Uterus (tissue), 4 donors: Measurements from ENCODE around the gene DNAH12. TPM values are rescaled to one million over a fixed set of nuclear protein-coding genes. Genes with fewer than 3 reads are reported as not detected.

Experiments
- DNase-seq, 2 donors: peaks; one replicate each; pipeline ENCODE4 v3.0.0-alpha.2; 2019 to 2020
- H3K27ac ChIP-seq, 2 donors: fragments of 200-600 bp; sonication (generic); 1 replicate in 1 of 2; 2 replicates in 1 of 2; pipeline ENCODE4 v1.5.1; 2016 to 2018
- H3K27me3 ChIP-seq, 2 donors: fragments of 200-600 bp; sonication (generic); one replicate each; pipeline ENCODE4 v1.5.1; 2018 to 2019; ENCODE audit warnings: control low read depth in 1 of 2
- H3K36me3 ChIP-seq, 2 donors: fragments of 200-600 bp; sonication (generic); one replicate each; pipeline ENCODE4 v1.5.1; 2019; ENCODE audit warnings: control low read depth in 1 of 2
- H3K4me1 ChIP-seq, 2 donors: fragments of 200-600 bp; sonication (generic); one replicate each; pipeline ENCODE4 v1.5.1; 2018 to 2019; ENCODE audit warnings: control low read depth in 1 of 2
- H3K4me3 ChIP-seq, 2 donors: fragments of 200-600 bp; sonication (generic); 1 replicate in 1 of 2; 2 replicates in 1 of 2; pipeline ENCODE4 v1.5.1; 2018 to 2019; ENCODE audit warnings: mild to moderate bottlenecking in 1 of 2
- H3K9me3 ChIP-seq, 2 donors: fragments of 200-600 bp; sonication (generic); one replicate each; pipeline ENCODE4 v1.5.1; 2019; ENCODE audit warnings: control low read depth in 1 of 2
- POLR2A ChIP-seq, 2 donors: fragments of 450-650 bp; IDR thresholded peaks; one replicate each; pipeline ENCODE4 v1.6.1; 2016; ENCODE audit warnings: antibody characterized with exemption in 2 of 2, mild to moderate bottlenecking in 1 of 2, moderate library complexity in 1 of 2
- intact Hi-C: fragments of 100-400 bp; cut with DNase I; formaldehyde crosslinking; loops from one replicate; pipeline ENCODE4 v1.15.1; 2023; ENCODE audit warnings: low total_unique reads
- small RNA-seq: library from RNA; depleted of rRNA; stranded (forward); fragments of <200 nt; gene quantifications from one replicate; pipeline ENCODE3, GENCODE V24; 2016
- total RNA-seq, 4 donors: library from RNA; depleted of rRNA in 3 of 4; stranded (reverse); fragments of >200 nt in 3 of 4; gene quantifications; one replicate each; pipeline versions ENCODE4 v1.1.0 to v1.2.4, GENCODE V29; 2014 to 2023
- TF ChIP-seq, protein P1 (sequence below), 4 experiments: fragments of 200-600 bp in 2 of 4; fragments of 450-650 bp in 2 of 4; sonication (generic) in 2 of 4; IDR thresholded peaks; one replicate each; pipeline ENCODE4 v1.5.1; 2016 to 2019; ENCODE audit warnings: antibody characterized with exemption in 4 of 4, mild to moderate bottlenecking in 2 of 4, moderate library complexity in 1 of 4
- donor health status: DM: yes; HTN: yes; CAD: no.

The DNAH12 gene
- total RNA-seq, 4 donors from 2014 or later = 0.30 to 4.4 (median 0.77) TPM; not detected in 1

DNA sequence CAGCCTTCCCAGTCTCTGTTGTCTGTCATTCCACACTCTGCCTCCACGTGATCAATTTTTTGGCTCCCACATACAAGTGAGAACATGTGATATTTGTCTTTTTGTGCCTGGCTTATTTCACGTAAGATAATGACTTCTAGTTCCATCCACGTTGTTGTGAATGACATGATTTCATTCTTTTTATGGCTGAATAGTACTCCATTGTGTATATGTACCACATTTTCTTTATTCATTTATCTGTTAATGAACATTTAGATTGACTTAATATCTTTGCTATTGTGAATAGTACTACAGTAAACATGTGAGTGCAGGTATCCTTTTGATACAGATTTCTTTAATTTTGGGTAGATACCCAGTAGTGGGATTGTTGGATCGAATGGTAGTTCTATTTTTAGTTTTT is 283.0 kb downstream of the DNAH12 start:
- Histone ChIP-seq H3K27me3 (no peaks in the 10 kb centered on the region), H3K27ac (no peak overlapping the region), H3K9me3 (no peaks in the 10 kb centered on the region), H3K4me1 (no peaks in the 10 kb centered on the region), H3K4me3 (no peak overlapping the region), H3K36me3 (no peaks in the 10 kb centered on the region)
- intact Hi-C loops = no loop called here
- TF ChIP-seq, protein P1, sequence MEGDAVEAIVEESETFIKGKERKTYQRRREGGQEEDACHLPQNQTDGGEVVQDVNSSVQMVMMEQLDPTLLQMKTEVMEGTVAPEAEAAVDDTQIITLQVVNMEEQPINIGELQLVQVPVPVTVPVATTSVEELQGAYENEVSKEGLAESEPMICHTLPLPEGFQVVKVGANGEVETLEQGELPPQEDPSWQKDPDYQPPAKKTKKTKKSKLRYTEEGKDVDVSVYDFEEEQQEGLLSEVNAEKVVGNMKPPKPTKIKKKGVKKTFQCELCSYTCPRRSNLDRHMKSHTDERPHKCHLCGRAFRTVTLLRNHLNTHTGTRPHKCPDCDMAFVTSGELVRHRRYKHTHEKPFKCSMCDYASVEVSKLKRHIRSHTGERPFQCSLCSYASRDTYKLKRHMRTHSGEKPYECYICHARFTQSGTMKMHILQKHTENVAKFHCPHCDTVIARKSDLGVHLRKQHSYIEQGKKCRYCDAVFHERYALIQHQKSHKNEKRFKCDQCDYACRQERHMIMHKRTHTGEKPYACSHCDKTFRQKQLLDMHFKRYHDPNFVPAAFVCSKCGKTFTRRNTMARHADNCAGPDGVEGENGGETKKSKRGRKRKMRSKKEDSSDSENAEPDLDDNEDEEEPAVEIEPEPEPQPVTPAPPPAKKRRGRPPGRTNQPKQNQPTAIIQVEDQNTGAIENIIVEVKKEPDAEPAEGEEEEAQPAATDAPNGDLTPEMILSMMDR (IDR thresholded peaks at IDR 0.05) = no peak
- no peak for TF ChIP-seq POLR2A (IDR thresholded peaks at IDR 0.05)
- DNase-seq = no peak

GRCh38 chr3:57257678-57258077 is 286.5 kb downstream of the DNAH12 start:
- no peak for TF ChIP-seq POLR2A (IDR thresholded peaks at IDR 0.05)
- TF ChIP-seq, protein P1 (IDR thresholded peaks at IDR 0.05) = no peak
- no peak overlapping the region for H3K27ac ChIP-seq
- H3K4me1 ChIP-seq = no peaks in the 10 kb centered on the region
- H3K4me3 ChIP-seq = no peak overlapping the region
- DNase-seq = no peak
- intact Hi-C loops = no loop called here
- no peaks in the 10 kb centered on the region for H3K36me3 ChIP-seq
- H3K27me3 ChIP-seq = no peaks in the 10 kb centered on the region
- H3K9me3 ChIP-seq = no peaks in the 10 kb centered on the region

GRCh38 chr3:57256844-57257243 is 287.3 kb downstream of the DNAH12 start:
- Histone ChIP-seq H3K4me3 (no peak overlapping the region), H3K9me3 (no peaks in the 10 kb centered on the region), H3K4me1 (no peaks in the 10 kb centered on the region), H3K36me3 (no peaks in the 10 kb centered on the region), H3K27me3 (no peaks in the 10 kb centered on the region), H3K27ac (no peak overlapping the region)
- intact Hi-C loops = no loop called here
- DNase-seq = no peak
- TF ChIP-seq, protein P1 (IDR thresholded peaks at IDR 0.05) = no peak
- no peak for TF ChIP-seq POLR2A (IDR thresholded peaks at IDR 0.05)

- Histone ChIP-seq H3K4me3 (no peak overlapping the region), H3K4me1 (no peaks in the 10 kb centered on the region), H3K36me3 (no peaks in the 10 kb centered on the region), H3K27me3 (no peaks in the 10 kb centered on the region), H3K27ac (no peak overlapping the region), H3K9me3 (no peaks in the 10 kb centered on the region)
- TF ChIP-seq, protein P1 (IDR thresholded peaks at IDR 0.05) = no peak
- TF ChIP-seq POLR2A (IDR thresholded peaks at IDR 0.05) = no peak
- intact Hi-C loops = no loop called here
- no peak for DNase-seq
Measured at GRCh38 chr3:57252404-57252803, 291.7 kb downstream of the DNAH12 start.

DNA sequence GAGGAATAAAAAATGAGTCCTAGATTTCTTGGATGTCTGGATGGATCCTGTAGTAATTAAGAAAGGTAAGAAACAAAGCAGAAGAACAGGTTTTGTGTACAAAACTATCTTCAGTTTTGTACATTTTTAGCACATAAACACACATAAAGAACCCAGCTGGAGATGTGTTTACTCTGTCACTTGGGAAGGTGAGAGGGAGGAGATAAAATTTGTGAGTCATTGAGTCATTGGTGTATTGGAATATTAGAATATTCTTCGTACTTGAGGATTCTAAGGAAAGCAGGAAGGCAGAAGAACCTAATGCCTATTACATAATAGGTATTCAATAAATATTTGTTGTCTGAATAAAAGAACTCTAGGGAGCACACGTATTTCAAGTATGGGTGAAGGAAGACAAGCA is 299.2 kb downstream of the DNAH12 start:
- Histone ChIP-seq H3K27me3 (no peaks in the 10 kb centered on the region), H3K4me1 (no peaks in the 10 kb centered on the region), H3K27ac (no peak overlapping the region), H3K36me3 (no peaks in the 10 kb centered on the region), H3K4me3 (no peak overlapping the region), H3K9me3 (no peaks in the 10 kb centered on the region)
- no peak for TF ChIP-seq POLR2A (IDR thresholded peaks at IDR 0.05)
- TF ChIP-seq, protein P1 (IDR thresholded peaks at IDR 0.05) = no peak
- no peak for DNase-seq
- intact Hi-C loops = no loop called here

Small RNA genes lying within 50 kb of the gene (small RNA-seq; reads per million reads assigned to genes)
- not detected for gene RF00019
- not detected for gene RNU6-108P
- gene RNU6-1181P = not detected
- gene RNU6-483P = not detected

Other genes with a start within 250 kb of the DNAH12 start
- 10 to 100 TPM in 2 of 4 donors, 1 to 10 TPM in 2; 2.6 to 19.7 (median 13.5) TPM for gene PDE12, start 11.9 kb upstream of the DNAH12 start, total RNA-seq
- gene ARF4, start 53.0 kb upstream of the DNAH12 start, total RNA-seq = 100 to 1,000 TPM in 2 of 4 donors, 10 to 100 TPM in 2; 52.5 to 166 (median 108) TPM
- 10 to 100 TPM; 11.5 to 65.8 (median 40.4) TPM for gene DENND6A, start 148.7 kb upstream of the DNAH12 start, total RNA-seq
- 100 to 1,000 TPM; 104 to 369 (median 186) TPM for gene SLMAP, start 212.0 kb upstream of the DNAH12 start, total RNA-seq